ENCODE measurements around the gene ST3GAL2.

The ST3GAL2 gene, protein sequence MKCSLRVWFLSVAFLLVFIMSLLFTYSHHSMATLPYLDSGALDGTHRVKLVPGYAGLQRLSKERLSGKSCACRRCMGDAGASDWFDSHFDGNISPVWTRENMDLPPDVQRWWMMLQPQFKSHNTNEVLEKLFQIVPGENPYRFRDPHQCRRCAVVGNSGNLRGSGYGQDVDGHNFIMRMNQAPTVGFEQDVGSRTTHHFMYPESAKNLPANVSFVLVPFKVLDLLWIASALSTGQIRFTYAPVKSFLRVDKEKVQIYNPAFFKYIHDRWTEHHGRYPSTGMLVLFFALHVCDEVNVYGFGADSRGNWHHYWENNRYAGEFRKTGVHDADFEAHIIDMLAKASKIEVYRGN

DNA sequence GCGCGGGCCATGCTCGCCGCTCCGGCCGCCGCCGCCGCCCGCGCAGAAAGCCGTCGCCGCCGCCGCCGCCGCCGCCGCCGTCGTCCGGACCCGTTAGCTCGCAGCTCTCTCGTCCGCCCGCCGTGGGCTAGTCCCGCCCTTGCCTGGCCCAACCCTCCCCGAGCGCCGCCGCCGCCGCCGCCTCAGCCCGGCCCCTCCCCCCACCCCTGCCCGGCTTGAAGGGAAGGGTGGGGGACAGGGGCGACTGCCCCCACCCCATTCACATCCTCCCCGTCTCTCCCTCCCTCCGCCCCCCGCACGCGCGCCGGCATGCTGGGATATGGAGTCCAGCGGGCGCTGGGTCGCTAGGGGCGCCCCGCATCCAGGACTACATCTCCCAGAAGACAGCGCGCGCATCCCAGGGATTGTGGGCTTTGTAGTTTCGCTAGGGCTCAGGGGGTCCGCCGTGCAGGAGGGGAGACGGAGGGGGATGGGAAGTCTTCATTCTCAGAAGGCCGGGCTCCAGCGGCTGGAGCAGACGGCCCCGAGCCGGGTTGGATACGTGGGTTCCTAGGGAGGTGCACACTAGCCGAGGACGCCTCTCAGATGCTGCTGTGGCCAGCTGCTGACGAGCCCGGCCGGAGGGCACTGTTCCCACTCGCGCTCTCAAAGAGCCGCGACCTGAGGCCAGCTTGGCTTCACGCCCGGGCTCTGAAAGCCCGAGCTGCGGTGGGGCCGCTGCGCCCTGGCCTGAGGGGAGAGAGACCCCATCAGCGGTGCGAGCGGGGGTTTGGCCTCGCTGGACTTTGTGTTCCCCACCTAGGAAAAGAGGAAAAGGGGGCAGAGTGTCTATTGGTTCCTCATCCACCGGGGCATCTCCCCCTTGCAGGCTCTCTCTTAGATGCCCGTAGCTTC, at the start of gene ST3GAL2:
Gene ST3GAL2, minus strand, starts transcription at position 132 of the 894 bp plus-strand sequence. CDS start 40,570 bp downstream, outside the sequence.
- DNase-seq (ENCODE audit: low spot score), result peak; percentile 93

DNA sequence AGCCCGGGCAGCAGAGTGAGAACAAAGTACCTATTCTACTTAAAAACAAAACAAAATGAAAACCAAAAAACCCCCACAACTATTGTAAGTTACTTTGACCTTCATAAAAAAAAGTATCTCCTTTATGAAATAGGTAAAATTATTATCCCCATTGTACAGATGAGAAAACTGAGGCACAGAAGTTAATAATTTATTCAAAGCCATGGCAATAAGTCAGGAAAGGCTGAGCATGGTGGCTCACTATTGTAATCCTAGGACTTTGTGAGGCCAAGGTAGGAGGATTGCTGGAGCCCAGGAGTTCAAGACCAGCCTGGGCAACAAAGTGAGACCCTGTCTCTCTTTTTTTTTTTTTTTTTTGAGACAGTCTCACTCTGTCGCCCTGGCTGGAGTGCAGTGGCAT, 46.0 kb upstream of the ST3GAL2 start:
- DNase-seq (ENCODE audit: low spot score), result no peak

DNA sequence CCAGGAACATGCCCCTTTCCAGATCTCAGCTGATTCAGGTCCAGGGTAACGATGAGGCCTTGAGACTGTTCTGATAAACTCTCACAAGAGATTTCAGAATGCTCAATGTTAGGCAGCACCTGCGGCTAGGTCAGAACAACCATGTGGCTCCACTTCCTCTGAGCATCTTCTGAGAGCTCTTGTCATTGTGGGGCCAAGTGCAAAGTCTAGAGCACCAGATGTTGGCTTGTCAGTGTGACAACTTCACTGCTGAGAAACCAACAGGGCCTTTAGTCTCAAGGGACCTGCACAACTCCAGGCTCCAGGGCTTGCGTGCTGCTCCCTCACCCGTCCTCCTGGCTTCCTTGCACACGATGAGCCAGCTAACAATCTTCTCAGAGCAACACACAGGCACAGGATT, 44.5 kb upstream of the ST3GAL2 start:
- DNase-seq (ENCODE audit: low spot score), result no peak

DNA sequence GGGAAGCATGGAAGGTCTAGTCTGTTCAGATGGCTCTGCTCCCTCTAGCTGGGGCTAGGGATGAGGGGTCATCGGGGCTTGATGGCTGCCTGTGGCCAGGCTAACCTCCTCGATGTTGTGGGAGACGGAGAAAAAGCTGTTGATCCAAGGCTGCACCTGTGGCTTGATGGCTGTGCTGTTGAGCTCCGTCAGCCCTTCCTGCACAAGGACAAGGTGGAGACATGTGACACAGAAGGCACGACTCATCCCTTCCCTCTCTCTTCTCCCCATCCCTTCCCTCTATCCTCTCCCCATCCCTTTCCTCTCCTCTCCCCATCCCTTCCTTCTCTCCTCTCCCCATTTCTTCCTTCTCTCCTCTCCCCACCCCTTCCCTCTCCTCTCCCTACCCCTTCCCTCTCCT, 43.7 kb upstream of the ST3GAL2 start:
- DNase-seq (ENCODE audit: low spot score), result no peak

DNA sequence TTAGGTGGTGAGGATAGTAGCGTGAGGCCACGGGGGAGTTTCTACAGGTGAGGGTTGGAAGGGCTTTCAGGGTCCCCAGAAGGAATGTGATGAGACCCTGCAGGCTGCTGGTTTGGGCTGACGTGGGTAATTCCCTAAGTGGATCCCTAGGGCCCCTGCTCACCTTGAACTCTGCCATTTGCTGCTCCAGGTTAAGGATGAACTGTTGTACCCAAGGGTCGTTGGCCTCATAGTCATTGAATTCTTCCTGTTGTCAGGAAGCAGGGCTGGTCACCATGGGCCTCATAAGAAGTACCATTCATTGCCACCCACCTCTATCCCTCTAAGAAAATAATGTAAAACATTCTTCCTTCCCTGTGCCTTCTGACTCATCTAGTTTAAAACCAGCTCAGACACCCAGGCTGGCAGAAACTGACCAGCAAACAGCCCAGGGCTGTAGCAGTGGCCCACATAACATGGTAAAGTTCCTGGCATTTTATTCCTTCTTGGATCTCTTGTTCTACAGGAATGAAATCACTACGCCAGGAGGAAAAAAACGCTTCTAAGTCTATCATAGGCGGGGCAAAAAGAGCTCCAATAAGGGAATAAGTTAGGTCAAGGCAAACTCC, 43.1 kb upstream of the ST3GAL2 start:
- DNase-seq (ENCODE audit: low spot score), result no peak

DNA sequence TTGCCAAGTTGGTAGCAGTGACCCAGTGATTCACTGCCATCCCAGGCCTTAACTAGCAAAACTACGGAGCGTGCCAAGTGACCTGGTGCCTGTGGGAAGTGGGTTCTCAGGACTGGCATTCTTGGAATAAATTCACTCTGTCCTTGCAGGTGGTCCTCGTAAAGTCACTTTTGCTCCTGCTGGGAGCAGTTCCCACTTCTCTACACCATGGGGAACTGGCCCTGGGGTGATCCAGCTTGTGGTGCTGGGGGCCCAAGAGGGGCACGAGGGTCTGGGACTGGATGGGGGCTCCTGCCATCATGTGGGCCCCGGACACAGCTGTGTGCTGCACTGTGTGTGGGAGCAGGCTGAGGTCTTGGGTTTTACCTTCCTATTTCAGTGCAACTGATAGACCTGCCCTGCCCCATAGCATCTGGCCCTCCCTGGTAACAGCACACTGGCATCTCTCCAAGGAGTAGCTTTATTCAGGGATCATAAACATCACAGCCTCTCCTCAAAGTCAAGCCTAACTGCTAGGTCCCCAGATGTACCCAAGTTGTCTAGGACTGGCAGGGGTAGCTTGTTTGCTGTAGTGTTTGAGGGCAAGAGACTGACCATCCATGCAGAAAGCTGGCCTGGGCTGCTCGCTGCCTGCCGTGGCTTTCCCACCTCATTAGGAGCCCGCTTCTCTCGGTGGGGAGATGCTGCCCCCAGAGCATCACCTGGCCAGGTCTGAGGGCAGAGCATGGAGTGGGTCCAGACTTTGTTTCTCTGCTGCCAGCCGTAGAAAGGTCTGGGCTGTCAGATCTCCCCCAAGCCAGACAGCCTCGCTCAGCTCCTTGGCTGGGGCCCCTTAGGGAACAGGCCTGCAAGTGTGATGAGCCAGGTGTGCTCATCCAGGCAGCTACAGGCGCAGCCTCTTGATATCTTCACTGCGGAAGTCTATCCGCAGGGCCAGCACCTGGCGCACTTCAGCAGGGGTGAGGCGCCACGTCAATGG, 41.5 kb upstream of the ST3GAL2 start:
- DNase-seq (ENCODE audit: low spot score), result peak; percentile 28

DNA sequence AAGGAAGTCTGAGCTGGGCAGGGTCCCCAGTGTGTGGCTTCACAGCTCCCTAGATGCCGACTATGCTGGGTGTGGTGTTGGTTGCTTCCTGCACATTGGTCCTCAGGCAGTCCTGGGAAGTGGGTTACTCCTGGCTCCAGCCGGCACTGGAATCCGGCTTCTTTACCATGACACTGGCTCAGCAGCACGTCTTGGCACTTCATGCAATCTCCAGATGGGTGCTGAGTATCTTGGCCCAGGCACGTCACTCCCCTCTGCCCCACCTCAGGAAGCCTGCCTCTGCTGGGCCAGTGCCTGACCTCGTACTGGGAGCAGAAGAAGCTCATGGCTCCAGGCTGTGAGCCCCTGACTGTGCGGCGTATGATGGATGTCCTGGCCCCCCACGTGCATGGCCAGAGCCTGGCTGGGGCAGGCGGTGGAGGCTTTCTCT, 40.0 kb upstream of the ST3GAL2 start:
- DNase-seq (ENCODE audit: low spot score), result no peak

DNA sequence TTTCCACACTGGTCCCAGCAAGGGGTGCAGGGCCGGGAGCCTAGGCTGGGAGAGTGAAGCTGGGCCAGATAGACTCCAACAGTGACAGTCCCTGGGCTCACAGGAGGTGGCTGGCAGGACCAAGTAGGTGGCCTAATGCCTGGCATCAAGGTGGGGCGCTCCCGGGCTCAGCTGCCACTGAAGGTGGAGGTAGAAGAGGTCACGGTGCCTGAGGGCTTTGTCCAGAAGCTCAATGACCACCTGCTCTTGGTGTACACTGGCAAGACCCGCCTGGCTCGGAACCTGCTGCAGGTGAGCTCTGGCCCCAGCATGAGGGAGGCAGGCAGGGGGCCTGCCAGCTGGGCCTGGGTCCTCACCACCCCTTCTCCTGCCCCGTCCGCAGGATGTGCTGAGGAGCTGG, 39.3 kb upstream of the ST3GAL2 start:
- no peak for DNase-seq (ENCODE audit: low spot score)

DNA sequence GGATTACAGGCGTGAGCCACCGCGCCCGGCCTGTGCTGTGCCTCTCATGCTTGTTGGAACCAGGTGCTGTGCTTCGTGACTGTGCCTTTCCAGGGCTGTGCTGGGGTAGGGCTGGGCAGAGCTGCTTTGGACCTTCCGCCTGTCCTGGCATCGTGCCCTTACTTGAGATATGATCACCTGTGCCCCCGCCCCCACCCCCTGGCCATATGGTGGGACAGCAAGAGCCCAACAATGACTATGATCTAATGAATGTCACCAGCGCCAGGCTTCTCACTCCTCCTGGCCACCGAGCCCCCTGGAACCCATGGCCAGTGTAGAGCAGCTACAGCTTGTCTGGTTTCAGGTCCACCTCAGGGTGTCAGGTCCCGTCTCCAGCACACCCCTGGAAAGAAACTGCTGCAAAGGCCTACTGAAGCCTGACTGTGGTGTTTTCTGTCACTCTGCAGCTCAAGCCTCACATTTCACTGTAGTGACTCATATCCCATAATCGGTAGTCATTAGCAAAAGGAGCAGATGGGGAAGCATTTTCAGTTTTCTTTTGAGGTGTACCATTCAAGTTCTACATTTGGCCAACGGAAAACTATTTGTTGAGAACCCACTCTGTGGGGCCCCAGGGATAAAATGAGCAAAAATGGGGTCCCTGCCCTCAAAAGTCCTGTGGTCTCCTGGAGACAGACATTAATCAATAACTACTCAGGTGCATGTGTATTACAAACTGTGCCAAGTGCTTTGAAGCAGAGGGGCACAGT, 37.5 kb upstream of the ST3GAL2 start:
- DNase-seq (ENCODE audit: low spot score), result no peak

DNA sequence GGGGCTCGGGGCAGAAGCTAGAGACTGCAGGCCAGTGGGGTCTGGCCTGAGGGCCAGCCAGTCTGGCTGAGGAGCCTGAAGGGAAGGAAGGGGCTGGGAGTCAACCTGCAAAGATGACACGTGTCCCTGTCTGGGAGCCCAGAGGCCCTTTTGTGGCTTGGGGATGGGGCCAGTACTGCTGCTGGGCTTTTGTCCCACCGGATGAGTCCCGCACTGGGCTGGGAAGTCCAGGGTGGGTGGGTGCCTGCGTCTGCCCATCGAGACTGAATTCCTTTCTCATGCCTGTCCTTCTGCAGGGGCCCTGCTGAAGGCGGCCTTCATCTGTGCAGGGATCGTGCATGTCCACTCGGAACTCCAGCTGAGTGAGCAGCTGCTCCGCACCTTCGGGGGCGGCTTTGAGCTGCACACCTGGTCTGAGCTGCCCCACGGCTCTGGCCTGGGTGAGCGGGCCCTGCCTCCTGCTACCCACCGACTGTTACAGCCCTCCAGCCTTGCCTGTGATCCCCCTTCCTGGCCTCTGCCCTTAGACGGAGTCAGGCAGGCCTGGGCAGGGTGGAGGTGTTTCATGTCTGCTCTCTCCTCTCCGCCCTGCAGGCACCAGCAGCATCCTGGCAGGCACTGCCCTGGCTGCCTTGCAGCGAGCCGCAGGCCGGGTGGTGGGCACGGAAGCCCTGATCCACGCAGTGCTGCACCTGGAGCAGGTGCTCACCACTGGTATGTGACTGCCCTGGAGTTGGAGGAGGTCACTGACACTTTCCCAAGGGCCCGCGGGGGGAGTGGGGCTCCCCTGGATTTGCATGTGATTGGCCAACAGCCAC, 36.4 kb upstream of the ST3GAL2 start:
- DNase-seq (ENCODE audit: low spot score), result no peak

DNA sequence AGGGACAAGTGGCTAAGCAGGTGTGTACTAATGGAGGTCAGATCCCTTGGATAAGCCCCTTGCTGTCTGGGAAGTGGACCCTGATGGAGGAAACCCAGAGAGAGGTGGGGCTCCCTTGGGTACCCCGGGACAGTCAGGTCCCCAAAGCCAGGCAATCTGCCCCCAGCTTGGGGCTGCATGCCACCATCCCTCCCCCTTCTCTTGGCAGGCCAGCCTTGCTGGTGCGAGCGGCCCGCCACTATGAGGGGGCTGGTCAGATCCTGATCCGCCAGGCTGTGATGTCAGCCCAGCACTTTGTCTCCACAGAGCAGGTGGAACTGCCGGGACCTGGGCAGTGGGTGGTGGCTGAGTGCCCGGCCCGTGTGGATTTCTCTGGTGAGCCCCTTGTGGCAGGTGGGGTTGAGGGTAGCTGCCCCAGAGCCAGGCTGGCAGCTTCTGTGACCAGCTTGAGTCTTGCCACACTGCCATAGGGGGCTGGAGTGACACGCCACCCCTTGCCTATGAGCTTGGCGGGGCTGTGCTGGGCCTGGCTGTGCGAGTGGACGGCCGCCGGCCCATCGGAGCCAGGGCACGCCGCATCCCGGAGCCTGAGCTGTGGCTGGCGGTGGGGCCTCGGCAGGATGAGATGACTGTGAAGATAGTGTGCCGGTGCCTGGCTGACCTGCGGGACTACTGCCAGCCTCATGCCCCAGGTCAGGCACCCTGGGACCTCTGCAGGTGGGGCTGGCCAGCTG, 35.6 kb upstream of the ST3GAL2 start:
- no peak for DNase-seq (ENCODE audit: low spot score)

DNA sequence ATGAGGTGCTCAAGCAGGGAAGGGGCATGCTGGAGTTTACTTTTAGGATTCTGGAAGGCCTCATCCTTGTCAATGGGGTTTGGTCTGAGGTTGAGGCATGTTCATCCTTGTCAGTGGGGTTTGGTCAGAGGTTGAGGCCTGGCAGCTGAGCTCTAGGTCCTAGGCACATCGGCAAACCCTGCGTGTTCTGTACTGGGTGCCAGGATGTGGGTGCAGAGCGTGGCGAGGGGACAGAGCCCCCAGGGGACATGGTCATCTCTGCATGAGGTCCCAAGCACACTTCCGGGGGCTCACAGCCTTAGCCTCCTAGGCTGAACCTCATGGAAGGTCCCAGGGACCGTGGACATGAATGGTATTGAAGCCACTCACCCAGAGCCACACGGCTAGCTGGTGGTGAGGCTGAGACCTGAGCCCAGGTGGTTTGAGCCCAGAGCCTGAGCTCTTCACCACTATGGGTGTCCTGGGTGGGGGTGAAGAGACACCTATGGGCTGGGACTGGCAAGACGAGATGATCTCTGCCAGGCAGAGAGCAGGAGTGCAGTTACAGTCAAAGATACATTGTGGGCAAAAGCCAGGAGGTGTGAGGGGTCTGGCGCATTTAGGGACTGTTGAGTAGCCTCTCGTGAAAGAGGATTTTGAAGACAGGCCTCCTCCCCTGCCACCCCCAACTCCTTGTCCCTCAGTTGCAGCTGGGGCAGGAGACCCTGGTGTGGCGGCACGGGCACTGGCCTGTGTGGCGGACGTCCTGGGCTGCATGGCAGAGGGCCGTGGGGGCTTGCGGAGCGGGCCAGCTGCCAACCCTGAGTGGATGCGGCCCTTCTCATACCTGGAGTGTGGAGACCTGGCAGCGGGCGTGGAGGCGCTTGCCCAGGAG, 34.8 kb upstream of the ST3GAL2 start:
- DNase-seq (ENCODE audit: low spot score), result no peak

DNA sequence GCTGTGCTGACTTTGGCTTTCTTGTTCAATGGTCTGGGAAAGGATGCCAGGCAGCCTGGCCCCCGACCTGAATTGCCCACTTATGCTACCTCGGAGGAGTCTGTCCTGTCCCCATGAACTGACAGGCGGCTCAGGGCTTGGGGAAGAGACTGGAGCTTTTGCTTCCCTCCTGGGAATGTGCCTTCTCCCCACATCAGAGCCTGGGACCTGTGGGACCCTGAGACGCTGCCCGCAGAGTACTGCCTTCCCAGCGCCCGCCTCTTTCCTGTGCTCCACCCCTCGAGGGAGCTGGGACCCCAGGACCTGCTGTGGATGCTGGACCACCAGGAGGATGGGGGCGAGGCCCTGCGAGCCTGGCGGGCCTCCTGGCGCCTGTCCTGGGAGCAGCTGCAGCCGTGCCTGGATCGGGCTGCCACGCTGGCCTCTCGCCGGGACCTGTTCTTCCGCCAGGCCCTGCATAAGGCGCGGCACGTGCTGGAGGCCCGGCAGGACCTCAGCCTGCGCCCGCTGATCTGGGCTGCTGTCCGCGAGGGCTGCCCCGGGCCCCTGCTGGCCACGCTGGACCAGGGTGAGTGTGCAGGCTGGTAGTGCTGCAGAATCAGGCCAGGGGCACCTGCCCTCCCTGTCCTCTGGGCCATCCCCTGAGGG, 34.0 kb upstream of the ST3GAL2 start:
- no peak for DNase-seq (ENCODE audit: low spot score)

DNA sequence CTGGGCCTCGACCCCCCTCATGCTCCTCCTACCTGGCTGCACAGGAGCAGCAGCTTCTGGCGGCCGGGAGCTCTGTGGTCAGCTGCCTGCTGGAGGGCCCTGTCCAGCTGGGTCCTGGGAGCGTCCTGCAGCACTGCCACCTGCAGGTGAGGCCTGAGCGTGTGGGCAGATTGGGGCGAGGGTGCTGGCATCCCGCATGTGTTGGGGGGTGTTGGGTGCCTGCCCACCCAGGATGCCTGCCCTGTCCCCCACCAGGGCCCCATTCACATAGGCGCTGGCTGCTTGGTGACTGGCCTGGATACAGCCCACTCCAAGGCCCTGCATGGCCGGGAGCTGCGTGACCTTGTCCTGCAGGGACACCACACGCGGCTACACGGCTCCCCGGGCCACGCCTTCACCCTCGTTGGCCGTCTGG, 32.0 kb upstream of the ST3GAL2 start:
- peak; percentile 39 for DNase-seq (ENCODE audit: low spot score)

DNA sequence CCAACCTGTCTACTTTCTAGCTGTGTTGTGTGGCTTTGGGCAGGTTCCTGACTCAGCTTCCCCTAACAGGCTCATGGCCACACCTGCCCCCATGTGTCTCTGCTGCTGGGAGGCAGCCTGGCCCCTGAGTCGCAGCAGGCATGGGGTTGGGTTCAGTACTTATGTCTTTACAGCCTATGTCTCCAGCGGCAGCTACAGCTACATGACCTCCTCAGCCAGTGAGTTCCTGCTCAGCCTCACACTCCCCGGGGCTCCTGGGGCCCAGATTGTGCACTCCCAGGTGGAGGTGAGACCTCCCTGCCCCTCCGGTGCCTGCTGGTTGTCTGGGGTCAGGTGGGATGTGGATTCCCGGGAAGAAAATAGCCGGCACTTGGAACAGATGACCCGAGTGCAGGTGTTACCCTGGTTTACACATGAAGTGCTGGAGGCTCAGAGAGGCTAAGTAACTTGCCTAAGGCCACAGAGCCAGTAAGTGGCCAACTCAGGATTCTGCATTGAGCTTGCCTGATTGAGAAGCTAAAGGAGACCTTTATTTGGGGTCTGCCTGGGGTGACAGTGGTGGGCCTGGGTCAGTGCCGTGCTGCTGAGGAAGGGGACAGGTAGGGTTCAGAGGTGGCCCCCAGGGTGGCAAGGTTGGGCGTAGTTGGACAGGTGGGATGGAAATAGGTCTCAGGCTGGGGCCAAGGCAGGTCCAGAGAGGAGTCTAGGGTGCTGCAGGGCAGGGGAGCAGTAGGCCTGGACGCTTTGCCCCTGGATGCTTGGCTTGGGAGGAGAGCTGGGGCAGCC, 31.4 kb upstream of the ST3GAL2 start:
- no peak for DNase-seq (ENCODE audit: low spot score)

DNA sequence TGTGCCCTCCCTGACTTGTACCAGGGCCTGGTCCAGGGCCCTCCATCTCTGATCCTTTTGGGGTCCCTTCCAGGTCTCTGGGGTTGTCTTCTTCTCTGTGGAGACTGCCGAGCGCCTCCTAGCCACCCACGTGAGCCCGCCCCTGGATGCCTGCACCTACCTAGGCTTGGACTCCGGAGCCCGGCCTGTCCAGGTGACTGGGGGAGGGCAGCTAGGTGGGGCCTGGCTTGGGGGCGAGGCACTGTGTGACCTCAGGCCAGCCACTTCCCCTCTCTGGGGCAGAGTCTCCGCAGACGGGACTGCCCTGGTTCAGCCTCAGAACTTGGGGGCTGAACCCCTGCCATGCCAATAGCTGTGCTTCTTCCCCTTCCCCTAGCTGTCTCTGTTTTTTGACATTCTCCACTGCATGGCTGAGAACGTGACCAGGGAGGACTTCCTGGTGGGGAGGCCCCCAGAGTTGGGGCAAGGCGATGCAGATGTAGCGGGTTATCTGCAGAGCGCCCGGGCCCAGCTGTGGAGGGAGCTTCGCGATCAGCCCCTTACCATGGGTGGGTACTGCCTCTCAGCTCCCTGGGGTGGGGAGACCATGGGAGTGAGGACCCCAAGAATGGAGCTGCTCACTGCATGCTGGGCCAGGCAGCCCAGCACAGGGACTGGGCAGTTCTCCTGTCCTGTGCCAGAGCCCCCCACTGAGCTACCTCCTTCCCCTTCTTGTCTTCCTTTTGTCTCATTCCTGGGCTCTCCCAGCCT, 30.1 kb upstream of the ST3GAL2 start:
- no peak for DNase-seq (ENCODE audit: low spot score)

All from hematopoietic multipotent progenitor cell treated with erythropoietin and hydrocortisone succinate and interleukin-3 and kit ligand, for 17 days (in vitro differentiated cells).